NCI-H524 (cell line): ENCODE measurements around the gene SPARC.

Source experiments
- DNase-seq, 2 experiments: peaks; one replicate each; lab custom pipeline; 2025; lab: John Stamatoyannopoulos, UW

SPARC gene

DNA sequence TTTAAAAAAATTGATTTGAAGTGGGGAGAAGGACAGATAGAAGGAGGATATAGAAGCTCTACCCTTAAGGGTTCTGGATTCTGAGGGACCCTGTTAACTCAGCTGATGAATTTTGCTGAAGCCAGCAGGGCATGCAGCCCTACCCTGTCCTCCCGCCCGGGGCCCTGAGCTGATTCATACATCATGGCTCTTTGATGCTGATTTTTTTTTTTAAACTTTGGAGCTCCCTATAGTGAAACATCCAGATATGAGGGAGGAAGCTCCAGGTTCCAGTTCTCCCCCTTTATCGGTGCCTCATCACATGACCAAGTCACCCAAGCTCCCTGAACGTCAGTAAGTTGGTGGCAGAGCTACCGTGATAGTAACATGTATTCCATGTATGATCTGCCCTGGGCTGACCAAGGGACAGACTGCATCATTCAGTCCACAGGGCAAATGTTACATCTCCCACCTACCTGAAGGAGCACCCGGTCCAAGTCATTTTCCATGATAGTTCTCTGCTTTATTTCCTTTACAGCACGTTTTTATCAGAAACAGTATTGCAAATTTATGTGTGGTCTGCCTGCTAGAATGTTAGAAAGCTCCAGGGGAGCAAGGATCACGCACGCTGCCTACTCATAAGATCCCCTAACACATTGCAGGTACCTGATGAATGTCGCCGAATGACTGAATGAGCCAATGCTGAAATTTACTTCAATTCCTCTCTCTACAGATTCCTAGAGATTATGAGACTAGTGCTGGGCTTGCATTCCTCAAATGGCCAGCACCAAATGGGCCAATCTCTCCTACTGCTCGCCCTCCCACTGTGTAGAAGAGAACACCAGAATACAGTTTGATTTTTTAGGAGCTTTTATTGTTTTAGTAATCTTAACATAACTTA lies 25.9 kb downstream of the SPARC start:
- no peak for DNase-seq

DNA sequence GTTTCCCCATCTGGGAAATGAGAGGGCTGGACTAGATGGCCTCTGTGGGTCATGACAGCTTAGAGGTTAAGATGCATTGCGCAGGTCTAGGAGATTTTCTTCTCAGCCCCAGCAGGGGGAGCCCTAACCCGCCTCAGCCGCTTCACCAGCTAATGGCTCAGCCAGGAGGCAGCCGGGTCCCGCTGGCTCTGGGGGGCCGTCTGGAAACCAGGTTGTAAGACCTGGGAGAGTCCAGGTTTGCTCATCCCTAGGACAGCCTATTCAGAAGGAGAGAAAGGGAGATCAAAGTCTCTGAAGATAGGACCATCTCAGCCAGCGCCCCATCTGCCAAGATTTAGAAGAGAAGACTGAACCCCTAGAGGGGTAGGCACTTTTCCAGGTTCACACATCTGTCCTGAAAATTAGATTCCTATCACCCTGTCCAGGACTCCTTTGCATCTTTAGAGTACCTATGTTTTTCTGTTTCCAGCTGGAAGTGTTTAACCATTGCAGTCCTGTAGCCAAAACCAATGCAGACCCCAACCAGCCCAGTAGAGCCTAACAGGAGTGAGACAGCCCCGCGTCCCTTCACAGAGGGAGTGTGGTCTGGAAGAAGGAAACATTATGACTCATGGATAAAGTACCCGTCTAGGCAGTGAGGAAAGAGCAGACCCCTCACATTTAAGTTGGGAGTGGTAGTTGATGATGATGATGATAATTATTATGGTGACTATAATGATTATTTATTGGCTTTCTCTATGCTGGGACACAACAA lies 27.5 kb downstream of the SPARC start:
- DNase-seq: peak; percentile 37 to 75

DNA sequence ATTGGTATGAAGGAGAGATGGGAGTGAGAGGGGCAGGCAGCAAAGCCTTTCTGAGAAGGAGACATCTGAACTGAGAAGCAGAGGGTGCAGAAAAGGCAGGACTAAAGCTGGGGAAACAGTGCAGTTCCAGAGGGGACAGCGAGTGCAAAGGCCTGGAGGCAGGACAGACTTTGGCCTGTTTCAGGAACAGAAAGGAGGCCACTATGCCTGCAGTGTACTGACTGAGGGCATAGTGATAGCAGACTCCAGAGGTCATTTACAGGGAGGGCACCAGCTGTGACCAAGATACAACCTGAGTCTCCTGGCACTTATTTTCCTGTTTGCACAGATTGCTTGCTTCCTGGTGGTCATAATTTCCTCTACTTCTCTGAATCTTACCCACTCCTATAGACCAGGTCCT lies 29.6 kb downstream of the SPARC start:
- DNase-seq: no peak

DNA sequence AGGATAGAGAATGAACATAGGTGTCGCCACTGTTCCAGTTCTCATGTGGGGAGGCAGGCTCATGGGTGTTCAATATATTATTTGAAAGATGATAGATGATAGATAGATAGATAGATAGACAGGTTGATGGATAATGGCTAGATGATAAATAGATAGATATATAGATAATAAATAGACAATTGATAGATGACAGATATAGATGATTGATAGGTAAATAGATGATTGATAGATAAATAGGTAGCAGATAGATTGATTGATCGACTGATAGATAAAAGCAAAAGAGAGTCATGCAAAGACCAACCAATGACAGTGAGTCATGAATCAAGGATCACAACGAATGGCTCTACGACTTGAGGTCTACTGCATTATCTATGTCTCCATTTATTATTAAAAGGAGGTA lies 30.4 kb downstream of the SPARC start:
- DNase-seq: no peak

DNA sequence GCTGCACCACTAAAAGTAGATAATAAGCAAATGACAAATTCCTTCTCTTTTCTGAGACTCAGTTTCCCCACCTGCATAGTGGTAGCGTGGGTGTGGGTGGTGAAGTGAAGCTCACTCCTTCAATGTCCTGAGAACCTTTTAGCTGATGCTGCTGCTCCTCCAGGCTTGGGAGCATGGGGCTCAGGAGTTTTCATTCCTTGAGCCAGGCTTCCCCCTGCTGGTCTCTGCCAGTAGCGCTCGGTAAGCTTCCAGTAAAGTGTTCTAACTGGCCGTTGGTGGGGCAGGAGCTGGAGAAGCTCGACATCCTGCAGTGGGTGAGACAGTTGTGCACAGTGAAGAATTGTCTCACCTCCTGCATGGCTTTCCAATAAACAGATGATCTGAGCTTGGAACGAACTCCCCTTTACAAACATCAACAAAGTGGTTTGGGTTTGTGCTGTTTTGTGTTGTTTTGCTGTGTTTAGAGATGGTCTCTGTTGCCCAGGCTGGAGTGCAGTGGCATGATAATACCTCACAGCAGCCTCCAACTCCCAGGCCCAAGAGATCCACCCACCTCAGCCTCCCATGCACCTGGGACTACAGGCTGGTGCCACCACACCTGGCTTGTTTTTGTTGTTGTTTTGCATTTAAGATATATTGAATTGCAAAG lies 34.6 kb downstream of the SPARC start:
- peak; percentile 74 to 84 for DNase-seq

DNA sequence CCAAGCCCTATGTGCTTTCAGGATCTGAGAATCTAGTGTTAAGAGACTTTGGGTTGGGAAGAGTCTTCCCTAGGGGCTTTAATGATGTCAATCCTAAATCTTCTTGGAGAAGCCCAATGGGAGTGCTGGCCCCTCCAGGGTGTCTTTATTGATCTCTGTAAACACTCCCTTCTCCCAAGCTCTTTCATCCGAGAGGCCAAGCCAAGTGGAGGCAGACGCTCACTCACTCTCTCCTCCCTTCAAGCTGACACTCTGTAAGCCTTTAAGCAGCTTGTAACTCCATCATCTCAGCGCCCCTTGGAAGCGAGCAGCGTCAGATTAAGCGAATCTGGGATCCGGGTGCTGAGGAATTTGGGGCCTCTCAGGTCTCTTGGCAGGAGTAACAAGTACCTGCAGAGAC lies 37.7 kb downstream of the SPARC start:
- peak in 1 of 2 experiments; percentile 52 for DNase-seq

DNA sequence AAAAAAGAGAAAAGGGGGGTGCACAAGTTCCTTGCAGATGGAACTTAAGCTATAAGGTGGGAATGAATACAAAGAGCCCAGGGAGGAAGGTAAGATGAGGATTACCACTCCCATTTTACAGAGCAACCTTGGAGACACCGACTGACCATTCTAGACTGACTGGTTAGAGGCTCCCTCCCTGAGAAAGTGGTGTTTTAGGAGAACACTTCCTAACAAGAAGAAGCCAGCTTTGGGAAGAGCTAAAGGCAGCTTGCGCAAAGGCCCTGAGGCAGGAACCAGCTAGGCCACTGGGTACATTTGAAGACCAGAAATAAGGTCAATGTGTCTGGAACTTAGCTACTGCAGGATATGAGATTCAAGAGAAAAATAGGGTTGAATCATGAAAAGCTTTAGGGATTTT lies 38.6 kb downstream of the SPARC start:
- no peak for DNase-seq

DNA sequence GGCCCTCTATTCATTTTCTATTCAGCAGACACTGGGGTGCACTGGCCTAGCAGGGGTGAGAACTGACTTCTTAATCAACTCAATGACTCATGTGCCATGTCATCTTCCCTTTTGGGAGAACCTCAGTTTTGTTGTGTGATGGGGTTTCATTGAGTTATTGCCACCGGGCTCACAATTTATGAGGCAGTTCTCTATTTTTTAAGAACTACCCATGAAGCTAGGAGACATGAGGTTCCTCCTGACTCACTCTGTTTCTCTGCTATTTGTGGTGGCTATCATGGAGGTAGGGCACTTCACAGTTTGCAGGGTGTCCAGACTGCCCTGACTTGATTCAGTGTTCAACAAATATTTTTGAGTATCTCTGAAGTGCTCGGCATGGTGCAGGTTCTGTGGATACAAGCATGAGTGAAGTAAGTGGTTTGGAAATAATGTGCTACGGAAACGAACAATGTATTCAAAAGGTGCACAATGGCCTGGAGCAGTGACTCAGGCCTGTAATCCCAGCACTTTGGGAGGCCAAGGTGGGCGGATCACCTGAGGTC lies 39.3 kb downstream of the SPARC start:
- no peak for DNase-seq

DNA sequence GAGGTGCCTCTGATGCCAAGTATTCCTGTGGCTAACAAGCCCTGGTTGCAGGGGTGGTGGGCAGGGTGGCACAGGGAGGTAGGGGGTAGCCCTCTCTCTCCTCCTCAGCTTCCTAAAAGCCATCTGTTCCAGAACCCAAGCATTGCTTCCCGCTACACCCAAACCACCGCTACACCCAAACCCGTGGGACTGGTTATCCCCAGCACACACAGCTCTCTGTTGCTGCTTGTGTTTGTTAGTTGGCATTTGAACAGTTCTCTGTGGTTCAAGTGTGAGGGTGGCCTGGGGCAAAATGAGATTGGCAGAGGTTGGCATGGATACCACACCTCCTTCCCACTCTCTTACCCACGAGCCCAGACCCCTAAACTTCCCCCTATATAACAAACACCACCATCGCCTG lies 40.4 kb downstream of the SPARC start:
- DNase-seq: no peak

DNA sequence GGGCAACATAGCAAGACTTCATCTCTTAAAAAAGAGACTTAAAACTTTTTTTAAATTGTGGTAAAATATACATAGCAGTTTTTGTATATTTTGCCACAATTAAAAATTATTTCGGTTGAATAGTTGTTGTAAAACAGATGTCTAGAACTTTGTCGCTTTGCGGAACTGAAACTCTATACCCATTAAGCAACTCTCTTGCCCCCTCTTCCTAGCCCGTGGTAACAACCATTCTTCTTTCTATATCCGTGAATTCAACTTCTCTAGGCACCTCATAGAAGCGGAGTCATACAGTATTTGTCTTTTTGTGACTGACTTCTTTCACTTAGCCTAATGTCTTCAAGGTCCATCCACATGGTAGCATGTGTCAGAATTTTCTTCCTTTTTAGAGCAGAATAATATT lies 43.3 kb downstream of the SPARC start:
- no peak for DNase-seq

DNA sequence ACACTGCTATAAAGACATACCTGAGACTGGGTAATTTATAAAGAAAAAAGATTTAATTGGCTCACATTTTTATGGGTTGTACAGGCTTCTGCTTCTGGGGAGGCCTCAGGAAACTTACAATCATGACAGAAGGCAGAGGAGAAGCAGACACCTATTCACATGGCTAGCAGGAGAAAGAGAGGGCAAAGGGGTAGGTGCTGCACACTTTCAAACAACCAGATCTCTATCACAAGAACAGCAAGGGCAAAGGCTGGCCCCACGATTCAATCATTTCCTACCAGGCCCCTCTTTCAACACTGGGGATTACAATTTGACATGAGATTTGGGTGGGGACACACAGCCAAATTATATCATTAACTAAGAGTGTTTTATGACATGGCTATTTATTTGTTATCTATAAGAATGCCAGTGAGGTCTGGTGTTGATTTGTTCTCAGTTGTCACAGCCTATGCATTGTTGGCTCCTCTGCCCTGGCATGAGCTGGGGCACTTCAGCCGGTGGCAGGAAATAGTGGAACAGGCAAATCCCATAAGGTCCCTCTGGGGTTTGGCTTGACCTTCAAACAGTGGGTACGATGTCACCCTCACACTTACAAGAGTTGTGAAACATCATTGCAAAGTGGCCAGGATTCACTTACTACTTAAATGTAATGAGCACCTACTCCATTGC lies 44.1 kb downstream of the SPARC start:
- no peak for DNase-seq

DNA sequence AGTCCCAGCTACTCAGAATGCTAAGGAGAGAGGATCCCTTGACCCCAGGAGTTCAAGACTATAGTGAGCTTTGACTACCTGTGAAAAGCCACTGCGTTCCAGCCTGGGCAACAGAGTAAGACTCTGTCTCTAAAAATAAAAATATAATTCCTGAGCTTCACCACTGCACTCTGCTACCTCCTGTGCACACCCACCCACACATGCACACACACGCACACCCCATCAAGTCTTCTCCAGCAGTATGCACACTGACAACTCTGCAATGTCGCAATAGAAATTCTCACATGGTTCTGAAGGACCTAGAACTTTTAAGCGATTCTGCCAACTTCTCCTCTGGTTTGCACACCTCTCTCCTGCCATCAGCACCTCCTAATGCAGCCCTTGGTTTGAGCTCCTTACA lies 48.1 kb downstream of the SPARC start:
- DNase-seq: no peak

DNA sequence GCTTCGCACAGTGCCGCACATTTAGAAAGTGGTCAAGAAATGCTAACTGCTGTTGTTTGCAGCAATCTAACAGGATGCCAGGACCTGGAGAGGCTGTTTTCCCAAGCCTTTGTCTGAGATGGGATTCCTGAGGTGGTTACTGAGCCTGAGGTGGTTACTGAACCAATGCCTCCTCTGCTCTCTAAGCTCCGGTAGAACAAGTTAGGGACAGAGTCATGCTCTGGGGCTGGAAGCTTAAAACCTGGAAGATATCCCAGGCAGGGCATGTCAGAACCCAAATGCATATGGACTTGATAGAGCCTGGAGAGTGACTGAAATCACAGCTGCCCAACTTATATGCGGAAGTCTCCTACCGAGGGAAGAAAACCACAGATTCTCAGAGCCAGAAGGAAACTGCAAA lies 49.0 kb downstream of the SPARC start:
- no peak for DNase-seq

DNA sequence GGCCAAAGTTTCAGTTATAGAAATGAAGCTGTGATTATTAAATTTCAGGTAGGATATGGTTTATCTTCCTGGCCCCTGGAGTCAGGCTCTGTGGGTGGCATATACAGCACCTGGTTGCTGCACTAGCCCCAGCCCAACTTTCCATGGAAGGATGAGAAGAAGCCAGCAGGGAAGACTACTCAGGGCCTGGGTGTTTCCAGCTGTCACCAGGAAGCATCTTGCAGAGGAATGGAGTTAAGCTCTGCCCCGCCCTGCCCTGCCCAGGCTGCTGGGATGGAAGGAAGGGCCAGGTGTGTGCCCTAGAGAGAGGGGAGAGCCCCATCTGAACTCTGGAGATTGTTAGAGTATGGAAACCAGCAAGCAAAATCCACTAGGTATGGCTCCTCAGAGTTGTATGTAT lies 52.8 kb downstream of the SPARC start:
- DNase-seq: no peak

DNA sequence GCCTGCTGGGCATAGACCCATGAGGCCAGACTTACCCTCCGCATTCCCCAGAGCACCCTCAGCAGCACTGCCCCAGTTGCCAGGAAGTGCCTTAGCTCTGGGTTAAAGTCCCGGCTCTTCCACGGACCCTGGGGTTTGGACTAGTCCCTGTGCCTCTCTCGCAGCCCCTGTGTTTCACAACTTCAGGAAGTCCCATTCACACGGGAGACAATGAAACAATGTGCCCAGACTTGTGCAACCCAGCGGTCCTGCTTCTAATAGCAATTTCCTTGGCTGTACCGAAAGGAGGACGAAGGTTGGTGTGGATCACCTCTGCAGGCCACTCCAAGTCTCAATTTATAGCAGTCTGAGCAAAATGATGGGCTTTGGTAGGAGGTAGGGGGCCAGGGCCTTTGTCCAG lies 53.8 kb downstream of the SPARC start:
- no peak for DNase-seq

DNA sequence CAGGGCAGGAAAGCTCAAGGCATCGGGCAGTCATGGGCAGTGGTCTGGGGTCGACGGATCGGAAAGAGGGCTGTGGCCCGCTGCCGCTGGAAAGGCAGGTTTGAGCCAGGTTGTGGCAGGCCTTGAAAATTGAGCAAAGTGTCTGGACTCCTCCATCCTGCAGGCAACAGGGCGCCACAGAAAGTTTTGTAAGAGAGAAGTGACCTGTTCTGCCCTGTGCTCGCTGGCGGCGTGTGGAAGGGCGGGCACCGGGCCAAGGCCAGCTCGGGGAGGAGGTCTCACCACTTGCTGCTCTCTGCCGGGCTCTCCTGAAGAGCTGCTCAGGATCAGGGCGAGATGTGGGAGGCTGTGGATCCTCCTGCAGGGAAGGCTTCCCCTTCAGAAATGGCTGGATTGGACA lies 54.2 kb downstream of the SPARC start:
- DNase-seq: no peak

DNA sequence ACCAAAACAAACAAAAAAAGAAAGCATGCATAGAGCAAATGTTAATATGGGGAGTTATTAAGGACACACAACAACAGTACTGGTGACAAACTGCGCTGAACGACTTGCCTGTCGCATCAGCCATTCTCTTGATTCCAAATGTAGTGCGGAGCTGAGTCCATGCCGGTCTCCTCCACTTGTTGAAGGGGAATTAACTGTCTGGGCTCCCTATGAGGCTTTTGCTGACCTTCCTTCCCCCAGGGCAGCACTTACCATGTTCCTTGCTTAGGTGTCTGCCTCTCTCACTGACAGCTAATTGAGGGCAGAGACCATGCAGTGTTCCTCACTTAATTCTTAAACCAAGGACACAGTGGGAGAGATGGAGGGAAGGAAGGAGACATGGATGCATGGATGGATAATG lies 54.8 kb downstream of the SPARC start:
- DNase-seq: no peak

DNA sequence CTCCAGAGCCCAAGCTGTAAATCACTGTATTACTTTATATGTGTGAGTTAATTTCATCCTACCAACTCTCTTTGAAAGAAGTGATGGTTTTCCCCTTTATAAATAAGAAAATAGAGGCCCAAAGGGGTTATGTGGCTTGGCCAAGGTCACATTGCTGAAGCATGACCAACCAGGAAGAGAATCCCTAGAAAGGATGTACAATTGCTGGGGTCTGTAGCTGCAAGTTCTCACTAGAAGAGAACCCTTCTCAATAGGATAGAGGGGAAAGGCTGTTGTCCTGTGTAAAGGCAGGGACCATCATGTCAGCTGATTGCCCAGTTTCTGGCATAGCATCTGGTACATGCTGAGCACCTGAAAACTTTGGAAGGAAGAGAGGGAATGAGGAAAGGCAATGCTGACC lies 56.6 kb downstream of the SPARC start:
- DNase-seq: no peak

DNA sequence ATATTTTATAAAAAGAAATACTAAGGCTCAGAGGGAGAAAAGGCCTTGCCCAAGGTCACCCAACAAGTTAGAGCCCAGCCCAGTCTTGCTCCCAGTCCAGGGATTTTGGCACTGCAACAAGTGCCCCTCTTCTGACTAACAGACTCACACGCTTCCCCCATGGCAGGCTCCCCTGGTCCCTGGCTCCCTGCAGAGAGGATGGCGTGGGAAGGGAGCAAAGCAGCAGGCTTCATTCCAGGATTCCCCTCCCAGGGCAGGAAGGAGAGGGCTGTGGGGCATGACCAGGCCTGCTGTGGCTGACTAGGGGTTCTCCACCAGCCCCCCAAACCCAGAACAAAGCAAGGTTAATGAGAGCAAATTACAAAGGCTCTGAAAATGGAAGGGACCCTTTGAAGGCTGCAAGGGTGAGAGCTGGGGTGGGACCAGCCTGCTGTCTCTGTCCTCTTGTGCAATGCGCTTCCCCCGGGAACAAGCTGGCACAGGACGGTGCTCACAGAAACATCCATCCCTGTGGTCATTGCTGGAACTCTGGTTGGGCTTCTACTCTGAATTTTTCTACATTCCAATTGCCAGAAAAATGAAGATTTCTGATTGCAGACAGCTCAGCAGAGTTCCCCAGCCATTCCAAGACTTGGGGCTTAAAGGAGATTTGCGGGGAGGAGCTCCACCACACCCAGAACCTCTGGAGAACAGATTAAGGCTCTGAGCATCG lies 58.4 kb downstream of the SPARC start:
- DNase-seq: no peak

DNA sequence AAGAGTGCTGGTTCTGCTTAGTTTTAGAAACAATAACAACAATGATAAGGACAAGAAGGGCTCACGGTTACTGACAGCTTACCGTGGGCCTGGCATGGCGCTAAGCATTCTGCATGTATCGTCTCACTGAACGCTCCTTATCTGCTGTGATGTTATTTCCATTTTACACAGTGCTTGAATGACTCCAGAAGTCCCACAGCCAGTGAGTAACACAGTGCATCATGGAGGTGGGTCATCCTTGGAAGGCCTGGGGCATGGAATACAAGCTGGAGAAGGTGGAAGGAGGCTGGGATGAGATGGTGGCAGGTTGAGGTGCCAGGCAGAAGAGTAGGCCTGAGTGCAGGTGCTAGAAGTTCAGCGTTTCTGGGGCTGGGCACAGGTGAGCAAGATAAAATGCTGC lies 59.1 kb downstream of the SPARC start:
- DNase-seq: no peak

DNA sequence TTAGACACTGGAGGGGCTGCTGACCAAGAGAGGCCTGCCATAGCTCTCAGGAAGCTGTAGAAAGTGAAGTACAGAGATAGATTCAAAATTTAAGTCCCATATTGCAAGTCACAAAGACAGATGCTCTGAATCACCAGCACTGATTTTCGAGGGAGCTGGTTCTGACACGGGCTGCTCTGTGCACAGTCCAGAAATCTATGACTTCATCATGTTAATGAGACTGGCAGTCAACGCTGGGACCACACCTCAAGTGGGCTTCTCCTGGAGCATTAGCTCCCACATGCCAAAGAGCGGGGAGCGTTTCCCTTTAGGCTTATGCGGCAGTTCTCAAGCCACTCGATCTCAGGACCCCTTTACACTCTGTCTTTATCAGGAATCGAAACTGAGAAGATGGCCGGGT lies 61.4 kb downstream of the SPARC start:
- DNase-seq: no peak

DNA sequence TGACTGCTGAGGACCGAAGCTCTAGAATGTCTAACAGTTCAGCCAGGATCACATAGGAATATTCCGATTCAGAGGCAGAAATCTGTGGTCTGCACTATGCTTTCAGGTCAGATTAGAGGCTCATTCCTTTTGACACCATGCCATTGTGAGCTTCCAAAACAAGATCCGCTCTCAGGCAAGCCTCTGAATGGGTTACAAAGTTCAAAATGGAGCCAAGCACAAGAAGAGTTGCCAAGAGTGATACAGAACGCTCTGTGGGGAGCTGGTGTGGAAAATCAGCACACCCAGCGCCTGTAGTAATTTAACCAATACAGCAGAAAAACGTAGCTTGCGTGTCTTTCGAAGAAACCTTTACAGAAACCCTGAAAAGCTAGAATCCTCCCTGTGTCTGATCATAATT lies 62.2 kb downstream of the SPARC start:
- DNase-seq: no peak
